Measurements from ENCODE around the gene EME1.

GRCh38 chr17:50331085-50331791 is 41.8 kb upstream of the EME1 start:
- TF ChIP-seq POLR2A (IDR thresholded peaks at IDR 0.05; ENCODE audit: insufficient read depth in 1 of 2, low read depth in 2 of 2, low read length in 2 of 2) (no peak), TBL1XR1 (IDR thresholded peaks at IDR 0.05; ENCODE audit: borderline replicate concordance, low read length, partially characterized antibody) (no peak), KDM5B (CRISPR knock-in tag; IDR thresholded peaks at IDR 0.05; ENCODE audit: borderline replicate concordance) (no peak), CAMTA2 (CRISPR knock-in tag; IDR thresholded peaks at IDR 0.05; ENCODE audit: borderline replicate concordance) (no peak), AGO2 (optimal IDR thresholded peaks at IDR 0.05; ENCODE audit: low read depth, low read length) (no peak), ZNF549 (CRISPR knock-in tag; IDR thresholded peaks at IDR 0.05) (no peak), CEBPB (IDR thresholded peaks at IDR 0.05; ENCODE audit: borderline replicate concordance, low read depth, low read length) (no peak), CTCF (CRISPR knock-in tag; IDR thresholded peaks at IDR 0.05) (no peak)
